Tibial nerve (tissue), 4 donors: Measurements from ENCODE around the gene FBXL15. TPM values are rescaled to one million over a fixed set of nuclear protein-coding genes. Genes with fewer than 3 reads are reported as not detected.

Experiments
- DNase-seq, 2 donors: peaks; one replicate each; pipeline ENCODE4 v3.0.0-alpha.2; 2019; ENCODE audit warnings: low spot score in 2 of 2
- H3K27ac ChIP-seq, 4 donors: fragments of 200-600 bp; sonication (generic) in 3 of 4; one replicate each; pipeline ENCODE4 v1.5.1; 2017 to 2019; ENCODE audit warnings: mild to moderate bottlenecking in 1 of 4
- H3K27me3 ChIP-seq, 2 donors: fragments of 200-600 bp; sonication (generic) in 1 of 2; one replicate each; pipeline versions ENCODE4 v1.5.1 to v1.6.0; 2017 to 2019
- H3K36me3 ChIP-seq, 3 donors: fragments of 200-600 bp; sonication (generic); one replicate each; pipeline ENCODE4 v1.5.1; 2018 to 2019
- H3K4me1 ChIP-seq, 4 donors: fragments of 200-600 bp; sonication (generic) in 3 of 4; one replicate each; pipeline ENCODE4 v1.5.1; 2017 to 2019
- H3K4me3 ChIP-seq, 4 donors: fragments of 200-600 bp; sonication (generic) in 3 of 4; one replicate each; pipeline ENCODE4 v1.5.1; 2017 to 2019; ENCODE audit warnings: mild to moderate bottlenecking in 1 of 4, moderate library complexity in 1 of 4
- H3K9me3 ChIP-seq, 4 donors: fragments of 200-600 bp; sonication (generic) in 3 of 4; one replicate each; pipeline ENCODE4 v1.5.1; 2017 to 2019
- CTCF ChIP-seq, 5 experiments: fragments of 200-600 bp in 3 of 5; fragments of 450-650 bp in 2 of 5; sonication (generic) in 3 of 5; IDR thresholded peaks; one replicate each; pipeline ENCODE4 v1.5.1; 2016 to 2019; ENCODE audit warnings: antibody characterized with exemption in 5 of 5, mild to moderate bottlenecking in 3 of 5, moderate library complexity in 2 of 5
- EP300 ChIP-seq, 2 donors: sonication (generic); formaldehyde crosslinking; IDR thresholded peaks; one replicate each; pipeline ENCODE4 v1.6.1; 2017; ENCODE audit warnings: antibody characterized with exemption in 2 of 2, mild to moderate bottlenecking in 1 of 2
- POLR2A ChIP-seq, 2 donors: fragments of 450-650 bp; IDR thresholded peaks; one replicate each; pipeline ENCODE4 v1.6.1; 2017; ENCODE audit warnings: antibody characterized with exemption in 2 of 2, mild to moderate bottlenecking in 2 of 2, moderate library complexity in 2 of 2
- WGBS, 2 donors: methylation state at CpG; one replicate each; pipeline ENCODE4 v1.1.5; 2018; 5-methylcytosine and 5-hydroxymethylcytosine counted together
- total RNA-seq, 4 donors: library from RNA; depleted of rRNA; stranded (reverse); fragments of >200 nt; gene quantifications; one replicate each; pipeline ENCODE4 v1.1.0, GENCODE V29; 2016

FBXL15 gene
- 10 to 100 TPM; 25.8 to 51.1 (median 46.2) TPM for total RNA-seq

- DNase-seq = peak; percentile 96 to 98
- Histone ChIP-seq H3K27me3 (peaks cover 0 to 31% of the 10 kb centered on the region in 2 donors), H3K4me3 (peak within 1 kb of the TSS; percentile 67 to 99 (median 93)), H3K36me3 (peaks cover 0 to 22% (median 7%) of the 10 kb centered on the region in 3 donors), H3K4me1 (peaks cover 0 to 59% (median 36%) of the 10 kb centered on the region in 4 donors), H3K27ac (peak within 1 kb of the TSS; percentile 47 to 90 (median 86)), H3K9me3 (no peaks in the 10 kb centered on the region)
- WGBS, 2 donors = 0 to 1% methylated on average over 38 to 45 of the region's 66 CpGs
- peak in 2 of 5 experiments; percentile 40 to 66 for TF ChIP-seq CTCF (IDR thresholded peaks at IDR 0.05)
- peak in 1 of 2 donors; percentile 41 for TF ChIP-seq POLR2A (IDR thresholded peaks at IDR 0.05)
- peak; percentile 68 to 92 for TF ChIP-seq EP300 (IDR thresholded peaks at IDR 0.05)
These were observed at the start of gene FBXL15 for GRCh38 chr10:102420714-102421506. FBXL15 (plus strand) TSS chr10:102420836; CDS start chr10:102421130, 294 bp downstream.

- Histone ChIP-seq H3K4me1 (no peaks in the 10 kb centered on the region), H3K36me3 (peaks cover 6 to 100% (median 67%) of the 10 kb centered on the region in 3 donors), H3K4me3 (no peak overlapping the region), H3K27me3 (no peaks in the 10 kb centered on the region), H3K9me3 (peaks cover 0 to 10% (median 0%) of the 10 kb centered on the region in 4 donors), H3K27ac (no peak overlapping the region)
- 96% methylated on average over 2 of the region's 2 CpGs for WGBS, 2 donors
- TF ChIP-seq POLR2A (IDR thresholded peaks at IDR 0.05) = no peak
- no peak for TF ChIP-seq EP300 (IDR thresholded peaks at IDR 0.05)
- TF ChIP-seq CTCF (IDR thresholded peaks at IDR 0.05) = no peak
- DNase-seq = no peak
These were observed 49.3 kb upstream of the FBXL15 start for GRCh38 chr10:102371295-102371694.

GRCh38 chr10:102375250-102375649, 45.4 kb upstream of the FBXL15 start:
- TF ChIP-seq CTCF (IDR thresholded peaks at IDR 0.05) (no peak), POLR2A (IDR thresholded peaks at IDR 0.05) (no peak), EP300 (IDR thresholded peaks at IDR 0.05) (no peak)
- H3K36me3 ChIP-seq = peaks cover 0 to 99% (median 59%) of the 10 kb centered on the region in 3 donors

GRCh38 chr10:102375867-102376266, 44.8 kb upstream of the FBXL15 start:
- Histone ChIP-seq H3K36me3 (peaks cover 0 to 99% (median 57%) of the 10 kb centered on the region in 3 donors), H3K27me3 (no peaks in the 10 kb centered on the region), H3K4me1 (no peaks in the 10 kb centered on the region), H3K27ac (no peak overlapping the region), H3K4me3 (no peak overlapping the region), H3K9me3 (peaks cover 0 to 7% (median 0%) of the 10 kb centered on the region in 4 donors)
- no peak for TF ChIP-seq EP300 (IDR thresholded peaks at IDR 0.05)
- DNase-seq = no peak
- WGBS, 2 donors = 66 to 94% methylated on average over 2 of the region's 2 CpGs

More at GRCh38 chr10:102375250-102375649, 45.4 kb upstream of the FBXL15 start:
- Histone ChIP-seq H3K4me1 (no peaks in the 10 kb centered on the region), H3K4me3 (no peak overlapping the region), H3K27me3 (no peaks in the 10 kb centered on the region), H3K27ac (no peak overlapping the region), H3K9me3 (peaks cover 0 to 10% (median 0%) of the 10 kb centered on the region in 4 donors)
- DNase-seq = no peak
- 86 to 90% methylated on average over 7 of the region's 7 CpGs for WGBS, 2 donors

- H3K9me3 ChIP-seq = no peaks in the 10 kb centered on the region
- no peaks in the 10 kb centered on the region for H3K27me3 ChIP-seq
- H3K27ac ChIP-seq = no peak overlapping the region
- H3K4me3 ChIP-seq = no peak overlapping the region
- no peak for TF ChIP-seq EP300 (IDR thresholded peaks at IDR 0.05)
- TF ChIP-seq CTCF (IDR thresholded peaks at IDR 0.05) = no peak
- TF ChIP-seq POLR2A (IDR thresholded peaks at IDR 0.05) = no peak
- H3K36me3 ChIP-seq = peaks cover 0 to 99% (median 48%) of the 10 kb centered on the region in 3 donors
- no peaks in the 10 kb centered on the region for H3K4me1 ChIP-seq
- 91 to 92% methylated on average over 12 of the region's 12 CpGs for WGBS, 2 donors
- no peak for DNase-seq
These were observed 43.7 kb upstream of the FBXL15 start for GRCh38 chr10:102376901-102377300.
